Activated CD4-positive, alpha-beta T cell treated with anti-CD3 and anti-CD28 coated beads for 36 hours (primary cell): Measurements from ENCODE around the gene CLIC4. TPM values are rescaled to one million over a fixed set of nuclear protein-coding genes. Genes with fewer than 3 reads are reported as not detected.

Source experiments
- ATAC-seq: fragments of 200-7000 bp; cut with Tn5 transposase; one replicate; pipeline ENCODE4 v1.10.0; 2021; ENCODE audit warnings: mild to moderate bottlenecking, moderate library complexity
- CTCF ChIA-PET: fragments of 350-600 bp; sonication (Branson Sonifier 250); formaldehyde crosslinking; loops from one replicate; lab custom pipeline; 2021; ENCODE audit warnings: antibody characterized with exemption; lab: Charles Lee
- POLR2A ChIA-PET: fragments of 350-600 bp; sonication (Branson Sonifier 250); formaldehyde crosslinking; loops from one replicate; lab custom pipeline; 2021; ENCODE audit warnings: antibody characterized with exemption, inconsistent platforms; lab: Charles Lee
- DNase-seq: peaks from one replicate; pipeline ENCODE4 v3.0.0-alpha.2; 2020
- H3K27ac Mint-ChIP-seq: one replicate; pipeline ENCODE4 v1.8.0; 2021; ENCODE audit warnings: mixed read lengths
- H3K27me3 Mint-ChIP-seq: one replicate; pipeline ENCODE4 v1.8.0; 2021; ENCODE audit warnings: mixed read lengths
- H3K36me3 Mint-ChIP-seq: one replicate; pipeline ENCODE4 v1.8.0; 2021; ENCODE audit warnings: low read depth, mixed read lengths
- H3K4me1 Mint-ChIP-seq: one replicate; pipeline ENCODE4 v1.8.0; 2021; ENCODE audit warnings: mixed read lengths
- H3K4me3 Mint-ChIP-seq: one replicate; pipeline ENCODE4 v1.8.0; 2021; ENCODE audit warnings: mild to moderate bottlenecking, moderate library complexity, mixed read lengths
- H3K9me3 Mint-ChIP-seq: one replicate; pipeline ENCODE4 v1.8.0; 2021; ENCODE audit warnings: low read depth, mixed read lengths
- intact Hi-C, 2 experiments: fragments of 100-400 bp; cut with DNase I in 1 of 2; cut with micrococcal nuclease in 1 of 2; formaldehyde crosslinking; loops; one replicate each; pipeline versions ENCODE4 v1.14.2 to v1.15.1; 2022 to 2024; cut with DNase I, micrococcal nuclease
- total RNA-seq, 2 experiments: library from RNA; stranded (reverse); gene quantifications; one replicate each; pipeline ENCODE4 v1.2.3, GENCODE V29; 2021

The CLIC4 gene
- total RNA-seq, 2 experiments from 2014 or later: 29.8 to 33.1 TPM

DNA sequence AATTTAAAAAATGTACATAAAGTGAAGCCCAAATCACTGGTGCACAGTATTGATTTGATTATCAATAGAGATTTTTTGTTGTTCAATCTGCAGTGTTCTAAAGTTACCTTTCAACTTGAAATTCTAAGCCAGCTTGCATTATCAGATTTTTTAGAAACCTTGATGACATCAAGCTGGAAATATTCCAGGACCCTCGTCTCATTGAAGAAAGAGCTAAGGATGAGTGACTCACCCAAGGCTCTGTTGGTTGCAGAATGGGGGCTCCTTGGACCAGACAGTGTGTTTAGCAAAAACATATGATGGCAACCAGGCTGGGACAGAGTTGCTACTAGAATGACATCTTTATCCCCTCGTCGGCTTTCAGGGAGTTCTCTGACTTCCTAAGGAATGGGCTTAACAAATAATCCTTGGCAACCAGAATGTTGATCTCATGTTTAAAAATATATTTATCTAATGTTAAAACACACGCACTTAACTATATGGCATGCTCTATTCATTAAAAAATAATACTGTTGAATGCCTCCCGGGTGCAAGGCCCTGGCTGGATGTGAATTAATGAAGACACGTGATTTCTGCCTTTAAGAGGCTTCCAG lies 105.2 kb downstream of the CLIC4 start:
- CTCF ChIA-PET: interaction anchor here (1.0 to 3.7 kb wide), 7 partner anchors 19 to 279 kb away, joined by 3 to 21 read pairs (median 15); no protein-coding TSS in a partner anchor
- Mint-ChIP-seq H3K27ac (no peak overlapping the region), H3K4me3 (no peak overlapping the region), H3K4me1 (peaks cover 8% of the 10 kb centered on the region), H3K27me3 (no peaks in the 10 kb centered on the region), H3K36me3 (no peaks in the 10 kb centered on the region), H3K9me3 (no peaks in the 10 kb centered on the region)
- intact Hi-C loops: no loop called here
- no peak for DNase-seq
- no peak for ATAC-seq
- POLR2A ChIA-PET: no interaction called here

DNA sequence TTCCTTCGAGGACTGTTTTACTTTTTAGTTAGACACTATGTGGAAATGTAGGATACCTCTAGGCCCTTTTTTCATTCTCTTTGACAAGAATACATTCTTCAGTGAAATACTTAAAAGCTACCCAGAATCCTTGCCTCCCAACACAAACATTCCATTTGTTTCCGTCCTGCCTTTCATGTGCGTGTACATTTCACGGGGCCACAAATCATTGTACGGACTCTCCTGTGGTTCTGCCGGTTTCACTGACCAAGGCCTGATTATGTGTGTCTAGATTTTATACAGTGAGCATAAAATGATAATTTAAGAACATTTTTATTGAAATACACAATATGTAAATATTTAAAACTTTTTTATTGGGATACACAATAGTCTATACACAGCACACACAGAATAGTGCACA lies 108.4 kb downstream of the CLIC4 start:
- POLR2A ChIA-PET: no interaction called here
- Mint-ChIP-seq H3K36me3 (no peaks in the 10 kb centered on the region), H3K4me1 (peaks cover 8% of the 10 kb centered on the region), H3K27me3 (no peaks in the 10 kb centered on the region), H3K27ac (no peak overlapping the region), H3K9me3 (no peaks in the 10 kb centered on the region), H3K4me3 (no peak overlapping the region)
- intact Hi-C loops: no loop called here
- CTCF ChIA-PET: interaction anchor here (0.9 kb wide), 1 partner anchor 183 kb away, joined by 3 read pairs; no protein-coding TSS in a partner anchor
- DNase-seq (no peak), ATAC-seq (no peak)

DNA sequence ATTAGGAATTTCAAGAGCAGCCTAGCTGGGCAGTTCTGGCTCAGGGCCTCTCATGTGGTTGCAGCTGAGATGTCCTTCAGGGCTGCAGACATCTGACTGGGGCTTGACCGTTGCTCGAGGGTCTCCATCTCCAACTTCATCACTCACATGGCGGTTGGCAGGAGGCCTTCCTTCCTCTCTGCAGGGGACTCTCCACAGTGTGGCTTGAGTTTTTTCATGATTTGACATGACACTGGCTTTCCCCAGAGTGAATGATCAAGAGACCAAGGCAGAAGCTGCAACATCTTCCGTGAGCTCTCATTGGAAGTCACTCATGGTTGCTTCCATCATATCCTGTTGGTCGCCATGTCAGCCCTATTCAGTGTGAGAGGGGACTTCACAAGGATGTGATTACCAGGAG lies 110.2 kb downstream of the CLIC4 start:
- DNase-seq: no peak
- no peaks in the 10 kb centered on the region for H3K9me3 Mint-ChIP-seq
- CTCF ChIA-PET: interaction anchor here (0.9 kb wide), 1 partner anchor 262 kb away, joined by 3 read pairs; no protein-coding TSS in a partner anchor
- no peaks in the 10 kb centered on the region for H3K27me3 Mint-ChIP-seq
- POLR2A ChIA-PET: no interaction called here
- ATAC-seq: no peak
- intact Hi-C loops: no loop called here
- no peaks in the 10 kb centered on the region for H3K36me3 Mint-ChIP-seq
- no peak overlapping the region for H3K4me3 Mint-ChIP-seq
- H3K4me1 Mint-ChIP-seq: no peaks in the 10 kb centered on the region
- H3K27ac Mint-ChIP-seq: no peak overlapping the region

DNA sequence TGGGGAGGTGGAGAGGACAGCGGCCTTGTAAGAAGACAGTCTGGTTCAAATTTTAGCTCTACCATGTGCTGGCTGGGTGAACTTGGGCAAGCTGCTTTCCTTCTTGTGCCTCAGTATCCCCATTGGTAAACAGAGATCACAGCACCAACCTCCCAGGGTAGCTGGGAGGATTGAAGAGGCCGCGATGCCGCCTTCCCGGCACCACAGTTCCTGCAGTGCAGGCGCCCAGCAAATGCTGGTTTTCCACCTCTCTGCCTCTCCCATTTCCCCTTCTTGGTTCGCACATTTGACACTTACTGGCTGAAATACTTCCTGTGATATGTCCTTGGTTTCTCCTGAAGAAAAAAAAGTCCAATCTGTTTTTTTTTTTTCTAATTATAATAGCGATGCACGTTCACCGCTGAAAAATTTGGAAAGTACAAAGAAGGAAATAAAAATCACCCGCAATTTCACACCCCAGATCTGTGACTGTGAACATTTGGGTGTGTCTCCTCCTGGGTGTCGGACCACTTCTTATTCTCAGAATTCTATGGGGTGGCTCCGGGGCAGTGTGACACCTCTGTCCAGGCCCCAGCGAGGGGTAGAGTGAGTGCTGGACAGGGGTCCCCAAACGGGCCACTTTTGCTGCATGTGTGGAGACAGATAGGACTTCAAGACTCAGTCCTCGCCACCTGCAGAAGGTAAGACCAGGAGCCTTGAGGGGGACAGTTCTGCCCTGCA lies 111.7 kb downstream of the CLIC4 start:
- ChIA-PET CTCF (interaction anchor here (0.6 to 1.8 kb wide), 2 partner anchors 9 to 39 kb away, joined by 3 to 6 read pairs; no protein-coding TSS in a partner anchor), POLR2A (no interaction called here)
- Mint-ChIP-seq H3K9me3 (no peaks in the 10 kb centered on the region), H3K4me1 (no peaks in the 10 kb centered on the region), H3K36me3 (no peaks in the 10 kb centered on the region), H3K4me3 (no peak overlapping the region), H3K27me3 (no peaks in the 10 kb centered on the region), H3K27ac (no peak overlapping the region)
- no peak for ATAC-seq
- no peak for DNase-seq
- intact Hi-C loops: no loop called here

DNA sequence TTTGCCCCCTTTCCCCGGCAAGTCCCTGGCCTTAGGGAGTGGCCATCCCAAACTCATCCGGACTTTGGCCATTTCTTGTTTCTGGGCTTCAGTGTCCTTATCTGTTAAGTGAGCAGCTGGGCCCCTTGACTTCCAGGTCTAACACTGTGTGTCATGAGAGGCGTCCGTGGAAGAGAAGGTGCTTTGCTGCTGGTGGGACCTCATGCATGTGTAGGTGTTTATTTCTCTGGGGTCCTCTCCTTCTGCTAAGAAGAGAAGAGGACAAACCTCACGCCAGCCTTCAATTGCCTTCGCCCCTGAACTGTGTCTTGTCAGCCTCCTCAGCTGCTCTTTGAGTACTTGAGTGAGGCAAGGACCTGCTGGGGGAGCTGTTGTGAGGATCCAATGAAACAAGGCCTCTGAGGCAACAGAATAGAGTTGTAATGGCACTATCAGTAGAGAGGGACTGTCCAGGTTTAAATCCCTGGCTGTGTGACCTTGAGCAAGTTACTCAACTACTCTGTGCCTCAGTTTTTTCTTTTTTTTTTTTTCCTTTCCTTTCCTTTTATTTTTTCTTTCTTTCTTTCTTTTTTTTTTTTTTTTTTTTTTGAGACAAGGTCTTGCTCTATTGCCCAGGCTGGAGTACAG lies 112.4 kb downstream of the CLIC4 start:
- Mint-ChIP-seq H3K27me3 (no peaks in the 10 kb centered on the region), H3K9me3 (no peaks in the 10 kb centered on the region), H3K4me3 (no peak overlapping the region), H3K4me1 (no peaks in the 10 kb centered on the region), H3K36me3 (no peaks in the 10 kb centered on the region), H3K27ac (no peak overlapping the region)
- no peak for DNase-seq
- intact Hi-C loops: no loop called here
- POLR2A ChIA-PET: no interaction called here
- no peak for ATAC-seq
- CTCF ChIA-PET: interaction anchor here (0.8 to 1.8 kb wide), 2 partner anchors 9 to 348 kb away, joined by 3 to 6 read pairs; no protein-coding TSS in a partner anchor

DNA sequence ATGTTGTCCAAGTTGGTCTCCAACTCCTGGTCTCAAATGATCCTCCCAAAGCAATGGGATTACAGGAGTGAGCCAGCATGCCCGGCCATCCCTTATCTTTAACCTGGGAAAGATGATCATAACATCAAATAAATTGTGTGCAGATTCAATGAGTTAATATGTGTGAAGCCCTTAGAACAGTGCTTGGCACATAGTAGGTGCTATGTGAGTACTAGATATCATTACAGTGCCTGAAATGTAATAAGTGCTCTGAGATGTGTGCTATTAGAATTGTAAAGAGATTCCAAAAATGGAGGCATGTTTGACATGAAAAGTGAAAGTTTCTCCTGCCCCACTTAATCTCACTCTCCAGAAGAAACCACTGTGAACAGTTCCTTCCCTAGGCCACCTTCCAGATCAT lies 113.0 kb downstream of the CLIC4 start:
- intact Hi-C loops: no loop called here
- DNase-seq (no peak), ATAC-seq (no peak)
- H3K36me3 Mint-ChIP-seq: no peaks in the 10 kb centered on the region
- no peaks in the 10 kb centered on the region for H3K27me3 Mint-ChIP-seq
- POLR2A ChIA-PET: no interaction called here
- CTCF ChIA-PET: interaction anchor here (0.8 kb wide), 1 partner anchor 347 kb away, joined by 3 read pairs; no protein-coding TSS in a partner anchor
- H3K4me1 Mint-ChIP-seq: no peaks in the 10 kb centered on the region
- H3K27ac Mint-ChIP-seq: no peak overlapping the region
- no peaks in the 10 kb centered on the region for H3K9me3 Mint-ChIP-seq
- H3K4me3 Mint-ChIP-seq: no peak overlapping the region

DNA sequence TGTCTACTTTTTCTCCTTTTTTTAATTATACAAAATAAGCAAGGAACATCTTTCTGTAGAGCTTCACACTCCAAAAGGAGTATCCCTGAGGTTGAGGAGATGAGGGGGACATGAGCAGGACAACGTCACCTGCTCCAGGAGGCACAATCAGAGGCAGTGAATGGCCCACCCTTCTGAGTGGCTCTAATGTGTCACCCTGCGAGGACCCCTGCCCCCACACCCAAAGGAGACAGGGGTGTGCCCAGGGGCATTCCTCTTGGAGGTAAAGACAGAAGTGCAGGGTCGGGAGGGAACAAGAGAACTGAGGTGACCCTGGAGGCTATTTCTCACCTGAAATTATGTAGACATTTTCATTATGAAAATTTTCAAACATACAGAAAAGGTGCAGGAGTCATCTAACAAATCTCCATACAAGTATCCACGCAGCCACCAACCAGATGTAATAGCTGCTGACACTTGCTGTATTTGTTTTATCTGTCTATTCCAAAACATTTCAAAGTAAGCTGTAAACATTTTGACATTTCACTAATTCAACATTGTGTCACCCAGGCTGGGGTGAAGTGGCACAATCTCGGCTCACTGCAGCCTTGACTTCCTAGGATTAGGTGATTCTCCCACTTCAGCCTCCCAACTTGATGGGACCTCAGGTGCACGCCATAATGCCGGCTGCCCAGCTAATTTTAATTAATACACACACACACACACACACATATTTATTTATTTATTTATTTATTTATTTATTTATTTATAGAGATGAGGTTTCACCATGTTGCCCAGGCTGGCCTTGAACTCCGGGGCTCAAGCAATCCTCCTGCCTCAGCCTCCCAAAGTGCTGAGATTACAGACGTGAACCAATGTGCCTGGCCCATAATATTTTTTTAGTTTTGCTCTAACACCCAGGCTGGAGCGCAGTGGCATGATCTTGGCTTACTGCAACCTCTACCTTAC lies 114.1 kb downstream of the CLIC4 start:
- POLR2A ChIA-PET: interaction anchor here (0.6 kb wide), 1 partner anchor 88 kb away, joined by 5 read pairs; no protein-coding TSS in a partner anchor

DNA sequence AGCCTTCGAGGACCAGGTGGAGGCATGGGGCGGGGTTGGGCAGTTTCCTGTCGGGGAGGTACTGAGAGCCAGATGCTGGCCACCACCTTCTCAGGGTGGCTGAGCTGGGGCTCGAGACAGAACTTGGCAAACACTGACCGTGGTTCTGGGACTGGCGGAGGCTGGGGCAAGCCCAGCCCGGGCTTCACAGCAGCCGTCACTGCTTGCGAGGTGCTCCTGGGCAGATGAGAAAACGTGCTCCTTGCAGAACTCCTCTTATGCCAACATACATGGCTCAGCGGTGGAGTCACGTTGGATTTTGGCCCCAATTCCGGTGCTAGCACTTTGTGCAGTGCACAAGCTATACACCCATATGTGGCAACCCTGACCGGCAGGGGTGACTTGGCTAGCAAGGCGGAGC lies 115.6 kb downstream of the CLIC4 start:
- DNase-seq: no peak
- no peaks in the 10 kb centered on the region for H3K36me3 Mint-ChIP-seq
- H3K4me3 Mint-ChIP-seq: no peak overlapping the region
- ChIA-PET POLR2A (no interaction called here), CTCF (interaction anchor here (0.6 to 0.7 kb wide), 2 partner anchors 11 to 397 kb away, joined by 3 to 4 read pairs; no protein-coding TSS in a partner anchor)
- H3K27me3 Mint-ChIP-seq: peaks cover 1% of the 10 kb centered on the region
- no peaks in the 10 kb centered on the region for H3K4me1 Mint-ChIP-seq
- no peak for ATAC-seq
- intact Hi-C loops: no loop called here
- no peaks in the 10 kb centered on the region for H3K9me3 Mint-ChIP-seq
- no peak overlapping the region for H3K27ac Mint-ChIP-seq

More for the DNA sequence above, 114.1 kb downstream of the CLIC4 start:
- H3K4me1 Mint-ChIP-seq: no peaks in the 10 kb centered on the region
- intact Hi-C loops: no loop called here
- peaks cover 1% of the 10 kb centered on the region for H3K27me3 Mint-ChIP-seq
- CTCF ChIA-PET: interaction anchor here (0.7 to 1.2 kb wide), 2 partner anchors 24 to 1185 kb away, joined by 3 to 4 read pairs; no protein-coding TSS in a partner anchor
- H3K4me3 Mint-ChIP-seq: no peak overlapping the region
- DNase-seq (no peak), ATAC-seq (no peak)
- H3K36me3 Mint-ChIP-seq: no peaks in the 10 kb centered on the region
- H3K27ac Mint-ChIP-seq: no peak overlapping the region
- H3K9me3 Mint-ChIP-seq: no peaks in the 10 kb centered on the region

DNA sequence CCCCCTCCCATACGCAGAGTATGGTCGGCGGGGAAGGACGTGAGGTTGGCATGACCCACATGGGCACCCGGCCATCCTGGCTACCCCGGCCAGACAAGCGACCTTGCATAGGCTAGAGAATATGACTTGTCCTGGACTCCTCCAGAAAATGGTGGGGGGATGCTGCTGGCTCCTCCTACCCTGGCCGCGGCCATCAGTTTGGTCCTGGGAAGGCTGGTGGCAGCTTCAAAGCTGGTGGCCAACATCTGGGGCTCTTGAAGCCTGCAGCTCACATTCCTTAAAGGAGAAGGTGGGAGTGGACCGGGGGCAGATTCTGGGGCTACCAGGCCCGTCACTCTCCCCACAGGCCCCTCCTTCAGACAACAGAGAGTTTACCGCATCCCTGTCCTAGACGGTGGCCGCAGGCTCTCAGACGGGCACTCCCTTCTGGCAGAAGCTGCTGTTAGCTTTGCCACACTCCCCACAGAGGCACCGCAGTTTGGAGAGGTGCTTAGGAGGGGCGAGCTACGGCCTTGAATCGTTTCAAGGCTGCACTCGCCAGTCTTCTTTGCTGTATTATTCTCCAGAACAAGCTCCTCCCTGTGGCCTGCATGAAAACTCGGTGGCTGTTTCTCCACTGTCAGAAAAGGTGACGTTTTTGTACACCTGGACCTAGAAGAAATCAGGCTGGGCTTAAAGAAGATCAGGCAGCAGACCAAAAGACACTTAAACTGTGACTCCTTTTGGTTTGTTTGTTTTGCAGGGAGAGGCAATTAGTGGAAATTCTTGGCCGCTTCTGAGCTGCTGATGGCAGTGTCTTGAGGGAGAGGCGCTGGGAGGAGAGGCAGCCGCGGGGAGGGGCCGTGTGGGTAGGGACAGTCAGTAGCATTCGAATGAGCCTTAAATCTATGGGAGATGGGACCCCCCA lies 116.8 kb downstream of the CLIC4 start:
- intact Hi-C loops: no loop called here
- H3K36me3 Mint-ChIP-seq: no peaks in the 10 kb centered on the region
- no peaks in the 10 kb centered on the region for H3K9me3 Mint-ChIP-seq
- no peak overlapping the region for H3K4me3 Mint-ChIP-seq
- no peak for ATAC-seq
- POLR2A ChIA-PET: interaction anchor here (0.6 kb wide), 1 partner anchor 351 kb away, joined by 3 read pairs; no protein-coding TSS in a partner anchor
- H3K4me1 Mint-ChIP-seq: no peaks in the 10 kb centered on the region
- peaks cover 3% of the 10 kb centered on the region for H3K27me3 Mint-ChIP-seq
- no peak for DNase-seq
- no peak overlapping the region for H3K27ac Mint-ChIP-seq
- CTCF ChIA-PET: interaction anchor here (0.6 kb wide), 1 partner anchor 396 kb away, joined by 4 read pairs; no protein-coding TSS in a partner anchor
